Calu3 (cell line): ENCODE measurements around the gene SYNDIG1L. TPM values are rescaled to one million over a fixed set of nuclear protein-coding genes. Genes with fewer than 3 reads are reported as not detected.

ENCODE experiments used
- BruUV-seq: library from RNA; stranded (reverse); fragments of 400-500 nt; replicated peaks from 2 replicates; lab custom pipeline; 2021; lab: Mats Ljungman, UMichigan
- CTCF ChIA-PET: fragments of 300-600 bp; sonication (Branson Sonifier 250); formaldehyde crosslinking; loops from one replicate; lab custom pipeline; 2022; ENCODE audit warnings: antibody characterized with exemption; lab: Charles Lee
- DNase-seq: peaks from one replicate; pipeline ENCODE4 v3.0.0; 2022
- H3K27ac Mint-ChIP-seq: one replicate; pipeline ENCODE4 v1.8.0; 2022; ENCODE audit warnings: mixed read lengths; ENCODE audit not compliant: unreplicated experiment
- H3K27me3 Mint-ChIP-seq: one replicate; pipeline ENCODE4 v1.8.0; 2022; ENCODE audit warnings: mixed read lengths; ENCODE audit not compliant: unreplicated experiment
- H3K36me3 Mint-ChIP-seq: one replicate; pipeline ENCODE4 v1.8.0; 2022; ENCODE audit warnings: mild to moderate bottlenecking, moderate library complexity, mixed read lengths; ENCODE audit not compliant: insufficient read depth, unreplicated experiment
- H3K4me1 Mint-ChIP-seq: one replicate; pipeline ENCODE4 v1.8.0; 2022; ENCODE audit warnings: mild to moderate bottlenecking, low read depth, mixed read lengths; ENCODE audit not compliant: unreplicated experiment
- H3K4me3 Mint-ChIP-seq: one replicate; pipeline ENCODE4 v1.8.0; 2022; ENCODE audit warnings: mild to moderate bottlenecking, low read depth, moderate library complexity, mixed read lengths; ENCODE audit not compliant: unreplicated experiment
- H3K9me3 Mint-ChIP-seq: one replicate; pipeline ENCODE4 v1.8.0; 2022; ENCODE audit warnings: low read depth, mixed read lengths; ENCODE audit not compliant: unreplicated experiment
- intact Hi-C: fragments of 100-400 bp; cut with micrococcal nuclease; formaldehyde crosslinking; loops from one replicate; pipeline ENCODE4 v1.10.0; 2022; ENCODE audit not compliant: unreplicated experiment
- total RNA-seq: library from RNA; stranded (reverse); gene quantifications from 2 replicates; pipeline ENCODE4 v1.2.3, GENCODE V29; 2022
- TF ChIP-seq, protein P1 (sequence below): fragments of 200-600 bp; IDR thresholded peaks from one replicate; pipeline ENCODE4 v1.8.0; 2022; ENCODE audit warnings: antibody characterized with exemption; ENCODE audit not compliant: unreplicated experiment

The SYNDIG1L gene
- total RNA-seq, 1 experiment from 2014 or later = not detected

DNA sequence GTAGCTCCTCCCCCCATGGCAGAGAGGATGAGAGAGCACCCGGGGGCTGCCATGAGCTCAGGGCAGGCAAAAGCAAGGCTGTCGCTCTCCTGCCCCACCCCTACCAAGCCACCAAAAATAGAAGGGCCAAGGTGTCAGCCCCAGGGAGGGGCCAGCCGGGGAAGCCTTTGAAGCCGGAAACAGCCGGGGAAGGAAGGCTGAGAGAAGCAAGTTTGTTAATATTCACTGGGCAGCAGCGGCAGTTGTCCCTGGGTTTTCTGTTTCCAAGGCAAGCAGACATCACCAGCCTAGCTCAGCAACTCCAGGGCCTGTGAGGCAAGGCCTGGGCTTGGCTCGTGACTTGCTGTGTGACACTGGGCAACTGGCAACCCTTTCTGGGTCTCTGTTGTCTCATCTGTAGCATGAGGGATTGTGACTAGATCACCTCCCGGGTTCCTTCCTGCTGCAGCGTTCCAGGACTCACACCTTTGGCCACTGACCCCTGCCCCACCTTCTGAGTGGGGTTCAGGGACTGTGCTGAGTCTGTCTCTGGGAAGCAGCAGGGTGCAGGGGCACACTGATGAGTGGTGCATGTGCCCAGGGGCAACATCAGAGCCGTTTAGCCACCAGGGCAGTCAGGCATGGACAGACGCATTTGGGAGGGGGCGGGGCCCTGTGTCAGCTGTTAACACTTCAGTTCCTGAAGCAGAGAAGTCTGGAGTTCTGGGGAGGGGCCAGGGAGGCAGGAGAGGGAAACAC, 24.3 kb downstream of the SYNDIG1L start:
- TF ChIP-seq, protein P1, sequence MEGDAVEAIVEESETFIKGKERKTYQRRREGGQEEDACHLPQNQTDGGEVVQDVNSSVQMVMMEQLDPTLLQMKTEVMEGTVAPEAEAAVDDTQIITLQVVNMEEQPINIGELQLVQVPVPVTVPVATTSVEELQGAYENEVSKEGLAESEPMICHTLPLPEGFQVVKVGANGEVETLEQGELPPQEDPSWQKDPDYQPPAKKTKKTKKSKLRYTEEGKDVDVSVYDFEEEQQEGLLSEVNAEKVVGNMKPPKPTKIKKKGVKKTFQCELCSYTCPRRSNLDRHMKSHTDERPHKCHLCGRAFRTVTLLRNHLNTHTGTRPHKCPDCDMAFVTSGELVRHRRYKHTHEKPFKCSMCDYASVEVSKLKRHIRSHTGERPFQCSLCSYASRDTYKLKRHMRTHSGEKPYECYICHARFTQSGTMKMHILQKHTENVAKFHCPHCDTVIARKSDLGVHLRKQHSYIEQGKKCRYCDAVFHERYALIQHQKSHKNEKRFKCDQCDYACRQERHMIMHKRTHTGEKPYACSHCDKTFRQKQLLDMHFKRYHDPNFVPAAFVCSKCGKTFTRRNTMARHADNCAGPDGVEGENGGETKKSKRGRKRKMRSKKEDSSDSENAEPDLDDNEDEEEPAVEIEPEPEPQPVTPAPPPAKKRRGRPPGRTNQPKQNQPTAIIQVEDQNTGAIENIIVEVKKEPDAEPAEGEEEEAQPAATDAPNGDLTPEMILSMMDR = no peak
- Mint-ChIP-seq H3K27me3 (peaks cover 74% of the 10 kb centered on the region), H3K4me1 (peaks cover 19% of the 10 kb centered on the region), H3K9me3 (no peaks in the 10 kb centered on the region), H3K36me3 (peaks cover 5% of the 10 kb centered on the region), H3K27ac (no peak overlapping the region), H3K4me3 (peak overlapping the region; percentile 12)
- intact Hi-C loops = no loop called here
- peak; percentile 30 for DNase-seq
- CTCF ChIA-PET = interaction anchor here (1.1 kb wide), 1 partner anchor 56 kb away, joined by 8 read pairs; no protein-coding TSS in a partner anchor
- no TSS peak for BruUV-seq

DNA sequence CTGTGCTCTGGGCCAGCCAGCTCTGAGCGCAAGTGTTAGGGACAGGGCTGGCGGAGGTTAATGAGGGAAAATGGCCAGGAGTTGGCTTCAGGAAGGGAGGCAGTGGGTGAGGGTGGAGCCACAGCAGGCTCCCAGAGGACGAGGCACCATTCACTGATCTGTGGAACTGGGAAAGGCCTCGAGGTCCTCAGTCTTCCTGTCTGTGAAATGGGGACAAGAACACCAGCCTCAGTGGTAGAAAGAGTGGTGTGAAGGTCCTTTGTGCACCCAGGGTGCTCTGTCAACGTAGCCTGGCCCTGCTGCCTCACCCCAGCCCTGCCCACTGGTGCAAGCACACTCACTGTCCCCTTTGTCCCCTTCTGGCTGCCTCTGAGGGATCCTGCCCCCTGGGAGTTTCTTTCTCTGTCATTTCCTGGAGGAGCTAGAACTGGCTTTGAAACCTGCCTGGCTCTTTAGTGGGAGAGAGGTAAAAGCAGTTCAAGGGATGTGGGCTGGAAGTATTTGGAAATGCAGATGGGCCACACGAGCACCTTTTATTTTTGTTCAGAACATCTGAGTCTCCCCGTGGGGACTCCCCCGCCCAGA, 25.0 kb downstream of the SYNDIG1L start:
- no TSS peak for BruUV-seq
- peaks cover 5% of the 10 kb centered on the region for H3K36me3 Mint-ChIP-seq
- no peak overlapping the region for H3K27ac Mint-ChIP-seq
- H3K9me3 Mint-ChIP-seq = no peaks in the 10 kb centered on the region
- TF ChIP-seq, protein P1 = no peak
- intact Hi-C loops = no loop called here
- H3K4me3 Mint-ChIP-seq = peak overlapping the region; percentile 12
- CTCF ChIA-PET = interaction anchor here (1.1 kb wide), 1 partner anchor 57 kb away, joined by 8 read pairs; no protein-coding TSS in a partner anchor
- peaks cover 74% of the 10 kb centered on the region for H3K27me3 Mint-ChIP-seq
- peak; percentile 12 for DNase-seq
- H3K4me1 Mint-ChIP-seq = peaks cover 19% of the 10 kb centered on the region

DNA sequence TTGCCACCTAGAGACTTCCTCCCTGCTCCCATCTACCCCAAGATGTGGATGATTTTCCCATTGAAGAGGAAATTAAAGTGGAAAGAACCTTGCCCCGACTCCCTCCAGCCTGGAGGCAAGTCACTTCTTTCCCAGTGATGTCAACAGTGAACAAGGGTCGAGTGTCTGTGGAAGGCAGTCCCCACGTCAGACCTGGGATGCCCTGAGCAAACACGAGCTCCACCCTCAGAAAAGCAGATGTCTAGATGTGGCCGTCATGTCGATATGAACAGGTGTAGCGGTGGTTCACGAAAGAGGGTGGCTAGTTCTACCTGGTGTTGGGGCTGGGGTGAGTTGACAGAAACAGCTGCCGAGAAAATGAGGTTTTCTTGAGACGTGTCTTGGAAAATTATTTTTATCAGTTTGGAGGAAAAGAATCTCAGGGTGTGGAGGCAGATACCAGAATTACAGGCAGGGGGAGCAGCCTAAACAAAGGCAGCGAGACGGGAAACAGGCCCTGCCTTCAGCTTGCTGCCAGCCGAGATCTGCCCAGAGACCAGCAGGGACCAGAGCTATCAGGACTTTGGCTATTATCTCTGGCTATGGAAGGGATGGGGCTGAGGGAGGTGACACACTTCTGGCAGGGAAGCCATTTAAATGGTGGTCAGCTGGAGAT, 25.9 kb downstream of the SYNDIG1L start:
- peaks cover 5% of the 10 kb centered on the region for H3K36me3 Mint-ChIP-seq
- no peak overlapping the region for H3K4me3 Mint-ChIP-seq
- H3K9me3 Mint-ChIP-seq = no peaks in the 10 kb centered on the region
- H3K27me3 Mint-ChIP-seq = peaks cover 74% of the 10 kb centered on the region
- intact Hi-C loops = no loop called here
- DNase-seq = peak; percentile 16
- BruUV-seq = no TSS peak
- H3K27ac Mint-ChIP-seq = no peak overlapping the region
- CTCF ChIA-PET = interaction anchor here (0.6 to 1.1 kb wide), 2 partner anchors 9 to 58 kb away, joined by 4 to 8 read pairs; no protein-coding TSS in a partner anchor
- TF ChIP-seq, protein P1 = no peak
- peaks cover 19% of the 10 kb centered on the region for H3K4me1 Mint-ChIP-seq

DNA sequence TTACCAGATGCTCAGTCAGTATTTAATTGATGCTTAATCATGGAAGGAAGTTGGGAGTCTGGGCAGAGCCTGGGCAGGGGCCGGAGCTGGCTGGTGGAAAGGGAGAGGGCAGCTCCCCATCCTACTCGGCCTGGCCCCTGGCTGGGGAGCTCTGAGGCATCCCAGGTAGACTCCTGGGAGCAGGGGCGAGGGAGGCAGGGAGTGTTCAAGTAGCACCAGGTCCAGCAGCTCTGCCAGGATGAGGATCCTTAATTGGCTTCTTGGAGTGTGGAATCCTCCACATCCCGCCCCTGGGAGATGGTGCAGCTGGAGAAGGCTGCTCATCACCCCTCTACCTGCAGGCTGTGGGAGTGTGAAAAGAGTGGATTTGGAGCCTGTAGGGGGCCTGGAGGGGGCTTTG, 30.9 kb downstream of the SYNDIG1L start:
- no peak overlapping the region for H3K4me3 Mint-ChIP-seq

More for the DNA sequence above, 30.9 kb downstream of the SYNDIG1L start:
- Mint-ChIP-seq H3K9me3 (no peaks in the 10 kb centered on the region), H3K36me3 (no peaks in the 10 kb centered on the region), H3K4me1 (peaks cover 5% of the 10 kb centered on the region), H3K27me3 (peaks cover 97% of the 10 kb centered on the region), H3K27ac (no peak overlapping the region)
- intact Hi-C loops = no loop called here
- CTCF ChIA-PET = interaction anchor here (1.5 kb wide), 1 partner anchor 25 kb away, joined by 6 read pairs; no protein-coding TSS in a partner anchor
- no TSS peak for BruUV-seq
- DNase-seq = no peak
- TF ChIP-seq, protein P1 = no peak
